GM23248 (cell line): ENCODE measurements around the gene TMC2.

Experiments used
- EZH2 ChIP-seq: fragments of 200-600 bp; sonication (generic); IDR thresholded peaks from 2 replicates; pipeline ENCODE4 v1.6.1; 2018; ENCODE audit warnings: antibody characterized with exemption, mild to moderate bottlenecking; ENCODE audit not compliant: insufficient read depth, poor library complexity, severe bottlenecking
- EZH2phosphoT487 ChIP-seq: fragments of 200-600 bp; sonication (generic); IDR thresholded peaks from 2 replicates; pipeline ENCODE4 v1.6.1; 2018; ENCODE audit warnings: antibody characterized with exemption, moderate library complexity, mild to moderate bottlenecking, low read depth; ENCODE audit not compliant: insufficient read depth

DNA sequence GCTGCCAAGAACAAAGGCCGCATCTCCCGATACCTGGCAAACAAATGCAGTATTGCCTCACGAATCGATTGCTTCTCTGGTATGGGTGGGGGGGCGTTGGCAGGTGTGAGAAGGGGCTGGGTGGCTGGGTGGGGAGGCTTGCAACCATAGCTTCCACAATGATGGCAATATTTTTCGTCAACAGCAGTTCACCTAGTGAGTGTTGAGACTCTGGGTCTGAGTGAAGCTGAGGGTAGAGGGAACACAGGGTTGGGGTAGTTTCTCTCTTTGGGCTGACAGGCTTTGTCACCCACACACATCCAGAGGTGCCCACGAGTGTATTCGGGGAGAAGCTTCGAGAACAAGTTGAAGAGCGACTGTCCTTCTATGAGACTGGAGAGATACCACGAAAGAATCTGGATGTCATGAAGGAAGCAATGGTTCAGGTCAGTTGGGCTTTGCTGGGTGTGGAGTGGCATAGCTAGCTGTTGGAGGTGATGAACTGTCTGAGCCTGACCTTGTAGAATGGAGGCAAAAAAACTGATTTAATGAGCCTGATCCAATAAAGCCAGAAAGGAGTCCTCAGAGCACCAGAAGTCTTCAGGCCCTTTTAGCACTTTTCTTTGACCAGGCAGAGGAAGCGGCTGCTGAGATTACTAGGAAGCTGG lies 120.2 kb downstream of the TMC2 start:
- TF ChIP-seq EZH2 (no peak), EZH2phosphoT487 (no peak)
